ENCODE results near the gene TMEM254. TPM values are rescaled to one million over a fixed set of nuclear protein-coding genes. Genes with fewer than 3 reads are reported as not detected.
"Not testable (repeated sequence)": the region's sequence is repeated elsewhere in the genome, so short reads cannot be mapped to it uniquely, and the experiment has no call there.

The TMEM254 gene
- total RNA-seq, 1 donor from 2014 or later: 24.8 TPM

- no peak for ATAC-seq
- no peak for DNase-seq (ENCODE audit: low spot score)
These were observed 53.0 kb downstream of the TMEM254 start for GRCh38 chr10:80131499-80131901.

GRCh38 chr10:80132299-80133139 is 54.1 kb downstream of the TMEM254 start, which contains the start of gene PLAC9:
PLAC9 (plus strand) TSS chr10:80132730; CDS start chr10:80132763, 33 bp downstream.
- peak; percentile 71 for ATAC-seq
- no peak for DNase-seq (ENCODE audit: low spot score)

- DNase-seq (ENCODE audit: low spot score): no peak
- no peak for ATAC-seq
These were observed 54.7 kb downstream of the TMEM254 start for GRCh38 chr10:80133206-80133605.

GRCh38 chr10:80133687-80134086 is 55.2 kb downstream of the TMEM254 start:
- not testable (repeated sequence) for ATAC-seq; DNase-seq (ENCODE audit: low spot score)

GRCh38 chr10:80136134-80136571 is 57.7 kb downstream of the TMEM254 start:
- DNase-seq (ENCODE audit: low spot score) (no peak), ATAC-seq (peak; percentile 51)

GRCh38 chr10:80137031-80137862 is 58.8 kb downstream of the TMEM254 start:
- DNase-seq (ENCODE audit: low spot score) (no peak), ATAC-seq (no peak)

- no peak for ATAC-seq
- DNase-seq (ENCODE audit: low spot score): no peak
These were observed 59.5 kb downstream of the TMEM254 start for GRCh38 chr10:80137920-80138319.

GRCh38 chr10:80139265-80139664 is 60.8 kb downstream of the TMEM254 start:
- no peak for ATAC-seq

GRCh38 chr10:80140251-80140650 is 61.8 kb downstream of the TMEM254 start:
- ATAC-seq (no peak), DNase-seq (ENCODE audit: low spot score) (no peak)

More at GRCh38 chr10:80139265-80139664, 60.8 kb downstream of the TMEM254 start:
- DNase-seq (ENCODE audit: low spot score): no peak

GRCh38 chr10:80141696-80142460 is 63.4 kb downstream of the TMEM254 start:
- ATAC-seq (no peak), DNase-seq (ENCODE audit: low spot score) (no peak)

Other genes with a start within 250 kb of the TMEM254 start
- 0.73 TPM for gene SFTPD, start 129.6 kb upstream of the TMEM254 start, total RNA-seq
- 2.2 TPM for gene PLAC9, start 54.1 kb downstream of the TMEM254 start, total RNA-seq
- gene ANXA11, start 126.9 kb downstream of the TMEM254 start, total RNA-seq: 42.7 TPM
- 928 TPM for gene MAT1A, start 211.0 kb downstream of the TMEM254 start, total RNA-seq

Measured in left lobe of liver (tissue), 2 donors.